Erythroblast (primary cell): Measurements from ENCODE around the gene HS1BP3.

Experiments
- GATA1 ChIP-seq: IDR thresholded peaks from 2 replicates; pipeline ENCODE4 v1.6.1; 2011; ENCODE audit warnings: low read depth, mild to moderate bottlenecking, control low read depth, low read length, moderate library complexity
- POLR2A ChIP-seq: IDR thresholded peaks from 2 replicates; pipeline ENCODE4 v1.6.1; 2011; ENCODE audit warnings: mild to moderate bottlenecking, low read length

DNA sequence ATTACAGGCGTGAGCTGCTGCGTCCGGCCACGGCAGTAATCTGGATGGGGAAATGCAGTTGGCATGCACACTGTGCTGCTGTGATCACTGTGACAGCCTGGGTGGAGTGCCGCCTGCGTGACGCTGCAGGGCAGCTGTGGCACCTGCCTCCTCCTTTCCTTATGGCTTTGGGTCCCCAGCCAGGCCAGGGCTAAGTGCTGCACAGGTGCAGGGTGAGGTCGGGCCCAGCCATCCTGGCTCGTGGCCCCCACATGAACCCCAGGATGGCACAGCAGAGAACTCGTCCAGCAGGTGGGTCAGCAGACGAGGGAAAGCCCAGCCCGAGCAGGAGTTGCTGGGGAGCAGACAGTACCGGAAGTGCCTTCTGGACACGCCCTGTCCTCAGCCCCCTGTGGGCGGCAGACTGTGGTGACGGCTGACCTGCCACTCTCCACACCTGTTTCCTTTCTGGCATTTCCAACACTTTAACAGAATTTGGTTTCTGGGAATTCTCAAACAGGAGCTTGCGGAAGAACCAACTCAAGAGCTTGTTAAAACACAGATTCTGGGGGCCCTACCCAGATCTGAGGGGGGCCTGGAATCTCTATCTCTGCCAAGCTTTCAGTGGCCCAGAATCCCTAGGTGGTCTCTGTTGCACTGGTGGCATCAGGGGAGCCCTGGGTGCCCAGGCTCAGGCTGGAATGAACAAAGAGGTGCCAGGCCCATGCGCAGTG lies 16.9 kb downstream of the HS1BP3 start:
- TF ChIP-seq POLR2A (no peak), GATA1 (no peak)
